ENCODE results near the gene ATOX1.

Gene ATOX1

GRCh38 chr5:151770383-151771258 is 12.2 kb upstream of the ATOX1 start:
- DNase-seq (ENCODE audit: insufficient read length, low spot score), result no peak
- FAIRE-seq, result no peak

- DNase-seq (ENCODE audit: insufficient read length, low spot score) (no peak), FAIRE-seq (no peak)
Observed at GRCh38 chr5:151766975-151767374, 8.5 kb upstream of the ATOX1 start.

GRCh38 chr5:151764801-151765200 is 6.4 kb upstream of the ATOX1 start:
- no peak for FAIRE-seq
- no peak for DNase-seq (ENCODE audit: insufficient read length, low spot score)

GRCh38 chr5:151758141-151758429 is 346 bp downstream of the ATOX1 start:
- DNase-seq (ENCODE audit: insufficient read length, low spot score) (no peak), FAIRE-seq (no peak)

- FAIRE-seq, result peak; percentile 44
- no peak for DNase-seq (ENCODE audit: insufficient read length, low spot score)
Observed at GRCh38 chr5:151757233-151758140, 944 bp downstream of the ATOX1 start.

GRCh38 chr5:151755383-151755782 is 3.0 kb downstream of the ATOX1 start:
- no peak for DNase-seq (ENCODE audit: insufficient read length, low spot score)

GRCh38 chr5:151751593-151751992 is 6.8 kb downstream of the ATOX1 start:
- DNase-seq (ENCODE audit: insufficient read length, low spot score) (no peak), FAIRE-seq (no peak)

More at GRCh38 chr5:151755383-151755782, 3.0 kb downstream of the ATOX1 start:
- FAIRE-seq, result no peak

GRCh38 chr5:151751091-151751490 is 7.3 kb downstream of the ATOX1 start:
- FAIRE-seq (no peak), DNase-seq (ENCODE audit: insufficient read length, low spot score) (no peak)

GRCh38 chr5:151750121-151750520 is 8.3 kb downstream of the ATOX1 start:
- DNase-seq (ENCODE audit: insufficient read length, low spot score) (no peak), FAIRE-seq (no peak)

GRCh38 chr5:151745071-151745705 is 13.2 kb downstream of the ATOX1 start:
- FAIRE-seq (peak; percentile 86), DNase-seq (ENCODE audit: insufficient read length, low spot score) (peak; percentile 45)

GRCh38 chr5:151743530-151743929 is 14.9 kb downstream of the ATOX1 start:
- FAIRE-seq (no peak), DNase-seq (ENCODE audit: insufficient read length, low spot score) (no peak)

GRCh38 chr5:151742870-151743294 is 15.5 kb downstream of the ATOX1 start:
- FAIRE-seq, result peak; percentile 33

GRCh38 chr5:151741678-151742423 is 16.6 kb downstream of the ATOX1 start:
- DNase-seq (ENCODE audit: insufficient read length, low spot score), result no peak
- no peak for FAIRE-seq

More at GRCh38 chr5:151742870-151743294, 15.5 kb downstream of the ATOX1 start:
- DNase-seq (ENCODE audit: insufficient read length, low spot score), result no peak

GRCh38 chr5:151740958-151741373 is 17.5 kb downstream of the ATOX1 start:
- no peak for FAIRE-seq
- no peak for DNase-seq (ENCODE audit: insufficient read length, low spot score)

GRCh38 chr5:151740336-151740942 is 18.0 kb downstream of the ATOX1 start:
- DNase-seq (ENCODE audit: insufficient read length, low spot score) (peak; percentile 78), FAIRE-seq (no peak)

GRCh38 chr5:151739939-151740335 is 18.5 kb downstream of the ATOX1 start:
- DNase-seq (ENCODE audit: insufficient read length, low spot score), result peak; percentile 72
- FAIRE-seq, result no peak

GRCh38 chr5:151739395-151739794 is 19.0 kb downstream of the ATOX1 start:
- FAIRE-seq, result no peak

GRCh38 chr5:151738125-151738848 is 20.1 kb downstream of the ATOX1 start:
- no peak for FAIRE-seq
- no peak for DNase-seq (ENCODE audit: insufficient read length, low spot score)

More at GRCh38 chr5:151739395-151739794, 19.0 kb downstream of the ATOX1 start:
- no peak for DNase-seq (ENCODE audit: insufficient read length, low spot score)

- FAIRE-seq, result no peak
- DNase-seq (ENCODE audit: insufficient read length, low spot score), result no peak
Observed at GRCh38 chr5:151737431-151737830, 21.0 kb downstream of the ATOX1 start.

All from HTR-8/SVneo (cell line).